Fibroblast of lung (primary cell): ENCODE results near the gene RIT2.

Source experiments
- CTCF ChIP-seq, 2 donors: IDR thresholded peaks in 1 of 2; conservative IDR thresholded peaks in 1 of 2; 1 replicate in 1 of 2; 2 replicates in 1 of 2; pipeline ENCODE4 v1.5.1; 2011 to 2012; ENCODE audit warnings: low read length in 2 of 2, control low read depth in 1 of 2, inconsistent platforms in 1 of 2, low read depth in 1 of 2, mild to moderate bottlenecking in 1 of 2
- EZH2 ChIP-seq: IDR thresholded peaks from 2 replicates; pipeline ENCODE4 v1.5.1; 2012; ENCODE audit warnings: low read length, control low read depth, mild to moderate bottlenecking; ENCODE audit errors: missing control alignments

DNA sequence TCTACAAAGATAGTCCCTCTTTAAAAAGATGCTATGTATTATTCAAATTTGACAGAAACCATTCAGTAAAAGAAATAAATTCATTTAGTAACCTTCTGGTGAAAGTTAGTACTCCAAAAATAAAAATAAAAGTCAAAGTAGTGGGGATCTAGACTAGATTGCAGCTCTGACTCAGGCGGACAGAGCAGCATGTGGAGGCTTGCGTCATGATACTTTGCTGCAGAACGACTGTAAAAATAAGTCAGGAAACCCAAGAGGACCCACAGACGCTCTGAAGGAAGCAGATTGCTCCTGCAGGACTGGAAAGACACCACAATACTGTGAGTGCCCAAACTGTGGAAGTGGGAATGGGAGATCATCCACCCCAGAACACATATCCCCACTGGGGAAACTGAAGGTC, 301.9 kb downstream of the RIT2 start:
- TF ChIP-seq CTCF (conservative IDR thresholded peaks at IDR 0.05 in 1 of 2, IDR thresholded peaks at IDR 0.05 in 1 of 2; ENCODE audit: low read depth in 1 of 2, low read length in 2 of 2) (no peak), EZH2 (no peak)
